B cell (primary cell): ENCODE data around the gene CAPNS2. TPM values are rescaled to one million over a fixed set of nuclear protein-coding genes. Genes with fewer than 3 reads are reported as not detected.

ENCODE experiments used
- ATAC-seq: fragments of 200-7000 bp; cut with Tn5 transposase; one replicate; pipeline ENCODE4 v1.10.0; 2021; ENCODE audit warnings: low read depth, mild to moderate bottlenecking, moderate number of reproducible peaks, moderate library complexity
- CTCF ChIA-PET: fragments of 350-600 bp; sonication (Branson Sonifier 250); formaldehyde crosslinking; loops from one replicate; lab custom pipeline; 2021; ENCODE audit warnings: antibody characterized with exemption, inconsistent platforms; lab: Charles Lee
- POLR2A ChIA-PET: fragments of 350-600 bp; sonication (Branson Sonifier 250); formaldehyde crosslinking; loops from one replicate; lab custom pipeline; 2021; ENCODE audit warnings: antibody characterized with exemption; lab: Charles Lee
- DNase-seq: peaks from one replicate; pipeline ENCODE4 v3.0.0; 2013
- H2AFZ ChIP-seq: 2 replicates; pipeline ENCODE4 v1.6.1; 2012; ENCODE audit warnings: mild to moderate bottlenecking, low read depth, low read length; ENCODE audit not compliant: insufficient read depth, poor library complexity, severe bottlenecking
- H3K27ac ChIP-seq, 2 donors: 1 replicate in 1 of 2; 2 replicates in 1 of 2; pipeline ENCODE4 v1.5.1; 2012 to 2013; ENCODE audit warnings: low read length in 2 of 2, mild to moderate bottlenecking in 2 of 2, moderate library complexity in 1 of 2
- H3K27me3 ChIP-seq, 4 experiments: fragments of 200-600 bp in 1 of 4; sonication (generic) in 1 of 4; replicated peaks in 1 of 4; 1 replicate in 2 of 4; 2 replicates in 2 of 4; pipeline versions ENCODE4 v1.6.1 to v1.7.0; 2013 to 2016; ENCODE audit warnings: low read length in 3 of 4, mild to moderate bottlenecking in 2 of 4, mixed read lengths in 1 of 4, moderate library complexity in 1 of 4; ENCODE audit not compliant: insufficient read depth in 4 of 4, control insufficient read depth in 3 of 4; ENCODE audit errors: control extremely low read depth in 1 of 4
- H3K36me3 ChIP-seq, 2 experiments: replicated peaks in 1 of 2; 1 replicate in 1 of 2; 2 replicates in 1 of 2; pipeline versions ENCODE4 v1.6.1 to v1.7.1; 2013; ENCODE audit warnings: low read length in 1 of 2; ENCODE audit not compliant: insufficient read depth in 2 of 2, control insufficient read depth in 1 of 2; ENCODE audit errors: control extremely low read depth in 1 of 2, extremely low read depth in 1 of 2
- H3K4me1 ChIP-seq, 2 donors: fragments of 200-600 bp in 1 of 2; sonication (generic) in 1 of 2; 1 replicate in 1 of 2; 2 replicates in 1 of 2; pipeline versions ENCODE4 v1.5.1 to v1.6.1; 2013 to 2017; ENCODE audit warnings: low read length in 2 of 2; ENCODE audit not compliant: control insufficient read depth in 2 of 2, insufficient read depth in 2 of 2
- H3K4me2 ChIP-seq: replicated peaks from 2 replicates; pipeline ENCODE3; 2012; ENCODE audit warnings: mild to moderate bottlenecking, low read depth, low read length; ENCODE audit not compliant: poor library complexity, severe bottlenecking
- H3K4me3 ChIP-seq, 5 experiments: fragments of 200-600 bp in 1 of 5; sonication (generic) in 1 of 5; 1 replicate in 3 of 5; 2 replicates in 2 of 5; pipeline versions ENCODE4 v1.5.1 to v1.7.0; 2011 to 2016; ENCODE audit warnings: low read length in 4 of 5, mild to moderate bottlenecking in 4 of 5, low read depth in 2 of 5, control low read depth in 1 of 5, moderate library complexity in 1 of 5; ENCODE audit not compliant: insufficient read depth in 1 of 5; ENCODE audit errors: control extremely low read depth in 1 of 5, extremely low read depth in 1 of 5
- H3K79me2 ChIP-seq: fragments of 200-600 bp; sonication (generic); one replicate; pipeline ENCODE4 v1.6.0; 2016; ENCODE audit warnings: low read length; ENCODE audit not compliant: control insufficient read depth, insufficient read depth
- H3K9ac ChIP-seq: fragments of 200-600 bp; sonication (generic); 2 replicates; pipeline ENCODE4 v1.6.1; 2017; ENCODE audit warnings: mild to moderate bottlenecking, low read length, moderate library complexity
- H3K9me3 ChIP-seq, 3 donors: one replicate each; pipeline versions ENCODE4 v1.6.1 to v1.7.1; 2013; ENCODE audit warnings: low read length in 2 of 3; ENCODE audit not compliant: control insufficient read depth in 2 of 3, insufficient read depth in 1 of 3; ENCODE audit errors: control extremely low read depth in 1 of 3
- H4K20me1 ChIP-seq: 2 replicates; pipeline ENCODE4 v1.6.0; 2012; ENCODE audit warnings: mild to moderate bottlenecking, low read length; ENCODE audit not compliant: insufficient read depth, control insufficient read depth, poor library complexity, severe bottlenecking
- H3K27ac Mint-ChIP-seq: one replicate; pipeline ENCODE4 v1.8.0; 2021; ENCODE audit warnings: mixed read lengths
- H3K27me3 Mint-ChIP-seq: one replicate; pipeline ENCODE4 v1.8.0; 2021; ENCODE audit warnings: mixed read lengths
- H3K4me1 Mint-ChIP-seq: one replicate; pipeline ENCODE4 v1.8.0; 2021; ENCODE audit warnings: mixed read lengths
- H3K4me3 Mint-ChIP-seq: one replicate; pipeline ENCODE4 v1.8.0; 2021; ENCODE audit warnings: mixed read lengths
- H3K9me3 Mint-ChIP-seq: one replicate; pipeline ENCODE4 v1.8.0; 2022; ENCODE audit warnings: mixed read lengths; ENCODE audit not compliant: insufficient read depth
- EZH2 ChIP-seq: IDR thresholded peaks from 2 replicates; pipeline ENCODE4 v1.6.1; 2012; ENCODE audit warnings: borderline replicate concordance, low read depth, mild to moderate bottlenecking, moderate library complexity, low read length; ENCODE audit not compliant: insufficient read depth, poor library complexity, severe bottlenecking
- WGBS: methylation state at CpG from one replicate; pipeline ENCODE4 v1.1.5; 2013; ENCODE audit warnings: missing lambda C conversion rate; ENCODE audit not compliant: insufficient coverage; 5-methylcytosine and 5-hydroxymethylcytosine counted together
- intact Hi-C: fragments of 100-400 bp; cut with micrococcal nuclease; formaldehyde crosslinking; loops from one replicate; pipeline ENCODE4 v1.10.0; 2022
- polyA plus RNA-seq: library from polyadenylated mRNA; depleted of rRNA; stranded (reverse); fragments of >200 nt; gene quantifications from 2 replicates; pipeline ENCODE4 v1.2.3, GENCODE V29; 2012
- total RNA-seq, 2 donors: library from RNA; stranded (reverse); fragments of 120-200 nt in 1 of 2; gene quantifications; 1 replicate in 1 of 2; 2 replicates in 1 of 2; pipeline versions ENCODE4 v1.2.3 to v1.2.4, GENCODE V29; 2013 to 2022
- TF ChIP-seq, protein P1 (sequence below): fragments of 200-600 bp; IDR thresholded peaks from one replicate; pipeline ENCODE4 v1.8.0; 2022; ENCODE audit warnings: antibody characterized with exemption, mild to moderate bottlenecking

Gene CAPNS2
- total and polyA plus RNA-seq, 2 donors (not counting 1 experiment from before 2014, with no cell fraction given), result not detected

- no peaks in the 10 kb centered on the region for H3K36me3 ChIP-seq
- no peaks in the 10 kb centered on the region for H3K4me1 ChIP-seq
- H3K79me2 ChIP-seq, result no peaks in the 10 kb centered on the region
- Mint-ChIP-seq H3K4me3 (no peak overlapping the region), H3K27me3 (no peaks in the 10 kb centered on the region), H3K27ac (no peak overlapping the region), H3K9me3 (no peaks in the 10 kb centered on the region), H3K4me1 (no peaks in the 10 kb centered on the region)
- no peak overlapping the region for H3K4me3 ChIP-seq
- no peak overlapping the region for H3K9ac ChIP-seq
- H2AFZ ChIP-seq, result no peak overlapping the region
- no peaks in the 10 kb centered on the region for H4K20me1 ChIP-seq
- H3K27ac ChIP-seq, result no peak overlapping the region
- POLR2A ChIA-PET, result no interaction called here
- DNase-seq (no peak), ATAC-seq (no peak)
- no peak overlapping the region for H3K4me2 ChIP-seq
- CTCF ChIA-PET, result no interaction called here
- TF ChIP-seq, protein P1, sequence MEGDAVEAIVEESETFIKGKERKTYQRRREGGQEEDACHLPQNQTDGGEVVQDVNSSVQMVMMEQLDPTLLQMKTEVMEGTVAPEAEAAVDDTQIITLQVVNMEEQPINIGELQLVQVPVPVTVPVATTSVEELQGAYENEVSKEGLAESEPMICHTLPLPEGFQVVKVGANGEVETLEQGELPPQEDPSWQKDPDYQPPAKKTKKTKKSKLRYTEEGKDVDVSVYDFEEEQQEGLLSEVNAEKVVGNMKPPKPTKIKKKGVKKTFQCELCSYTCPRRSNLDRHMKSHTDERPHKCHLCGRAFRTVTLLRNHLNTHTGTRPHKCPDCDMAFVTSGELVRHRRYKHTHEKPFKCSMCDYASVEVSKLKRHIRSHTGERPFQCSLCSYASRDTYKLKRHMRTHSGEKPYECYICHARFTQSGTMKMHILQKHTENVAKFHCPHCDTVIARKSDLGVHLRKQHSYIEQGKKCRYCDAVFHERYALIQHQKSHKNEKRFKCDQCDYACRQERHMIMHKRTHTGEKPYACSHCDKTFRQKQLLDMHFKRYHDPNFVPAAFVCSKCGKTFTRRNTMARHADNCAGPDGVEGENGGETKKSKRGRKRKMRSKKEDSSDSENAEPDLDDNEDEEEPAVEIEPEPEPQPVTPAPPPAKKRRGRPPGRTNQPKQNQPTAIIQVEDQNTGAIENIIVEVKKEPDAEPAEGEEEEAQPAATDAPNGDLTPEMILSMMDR, result no peak
- TF ChIP-seq EZH2, result no peak
- intact Hi-C loops, result no loop called here
- WGBS, result no CpG with 5 or more reads among the region's 2 CpGs
- no peaks in the 10 kb centered on the region for H3K27me3 ChIP-seq
- H3K9me3 ChIP-seq, result no peaks in the 10 kb centered on the region
Measured at GRCh38 chr16:55585631-55586030, 19.1 kb downstream of the CAPNS2 start.

DNA sequence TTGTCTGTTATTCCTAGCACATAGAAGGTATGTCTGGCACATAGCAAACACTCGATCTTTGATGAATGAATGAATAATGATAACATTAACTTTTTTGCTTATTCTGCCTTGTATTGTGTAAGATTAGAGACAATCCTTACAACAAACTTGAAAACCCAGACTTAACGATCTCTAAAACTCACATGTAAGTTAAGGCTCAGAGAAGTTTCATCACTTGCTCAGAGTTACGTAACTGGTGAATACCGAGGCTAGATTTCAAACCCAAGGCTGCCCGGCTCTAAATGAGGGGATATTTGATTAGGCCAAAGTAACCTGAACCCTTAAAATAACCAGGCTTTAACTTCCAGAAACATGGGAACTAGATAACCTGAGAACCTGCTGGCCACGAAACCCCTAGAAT is 22.3 kb downstream of the CAPNS2 start:
- no peaks in the 10 kb centered on the region for H3K4me1 Mint-ChIP-seq
- H3K4me3 Mint-ChIP-seq, result no peak overlapping the region
- Histone ChIP-seq H3K4me2 (no peak overlapping the region), H3K79me2 (no peaks in the 10 kb centered on the region), H4K20me1 (no peaks in the 10 kb centered on the region), H2AFZ (no peak overlapping the region), H3K27me3 (no peaks in the 10 kb centered on the region), H3K4me1 (no peaks in the 10 kb centered on the region), H3K4me3 (no peak overlapping the region), H3K36me3 (no peaks in the 10 kb centered on the region), H3K27ac (no peak overlapping the region), H3K9ac (no peak overlapping the region), H3K9me3 (no peaks in the 10 kb centered on the region)
- intact Hi-C loops, result no loop called here
- H3K27me3 Mint-ChIP-seq, result peaks cover 9% of the 10 kb centered on the region
- TF ChIP-seq, protein P1, result no peak
- TF ChIP-seq EZH2, result no peak
- no peaks in the 10 kb centered on the region for H3K9me3 Mint-ChIP-seq
- no peak overlapping the region for H3K27ac Mint-ChIP-seq
- ChIA-PET CTCF (no interaction called here), POLR2A (no interaction called here)
- ATAC-seq, result no peak
- no peak for DNase-seq
- WGBS, result no CpG with 5 or more reads among the region's 6 CpGs
